Lower leg skin (tissue), 4 donors: ENCODE results near the gene NETO2. TPM values are rescaled to one million over a fixed set of nuclear protein-coding genes. Genes with fewer than 3 reads are reported as not detected.
"Not testable (repeated sequence)": the region's sequence is repeated elsewhere in the genome, so short reads cannot be mapped to it uniquely, and the experiment has no call there.

Experiments
- DNase-seq, 2 donors: peaks; one replicate each; pipeline ENCODE4 v3.0.0-alpha.2; 2019; ENCODE audit warnings: low spot score in 2 of 2
- H3K4me3 ChIP-seq: fragments of 200-600 bp; sonication (generic); 2 replicates; pipeline ENCODE4 v1.5.1; 2017; ENCODE audit warnings: mild to moderate bottlenecking, low read depth; ENCODE audit not compliant: poor library complexity, severe bottlenecking
- POLR2A ChIP-seq, 2 donors: fragments of 450-650 bp; IDR thresholded peaks; one replicate each; pipeline ENCODE4 v1.6.1; 2016 to 2017; ENCODE audit warnings: antibody characterized with exemption in 2 of 2, mild to moderate bottlenecking in 1 of 2, moderate library complexity in 1 of 2
- WGBS, 2 donors: methylation state at CpG; one replicate each; pipeline ENCODE4 v1.1.5; 2018; 5-methylcytosine and 5-hydroxymethylcytosine counted together
- intact Hi-C: fragments of 100-400 bp; cut with DNase I; formaldehyde crosslinking; loops from one replicate; pipeline ENCODE4 v1.15.0; 2023; ENCODE audit warnings: low total_unique reads
- total RNA-seq, 4 donors: library from RNA; depleted of rRNA; stranded (reverse); fragments of >200 nt; gene quantifications; one replicate each; pipeline ENCODE4 v1.1.0, GENCODE V29; 2016
- TF ChIP-seq, protein P1 (sequence below), 3 donors: fragments of 450-650 bp; IDR thresholded peaks; one replicate each; pipeline ENCODE4 v1.5.1; 2016; ENCODE audit warnings: antibody characterized with exemption in 3 of 3, mild to moderate bottlenecking in 3 of 3, moderate library complexity in 2 of 3

Gene NETO2
- total RNA-seq, 4 donors from 2014 or later = 0.37 to 2.2 (median 1.1) TPM; not detected in 1

DNA sequence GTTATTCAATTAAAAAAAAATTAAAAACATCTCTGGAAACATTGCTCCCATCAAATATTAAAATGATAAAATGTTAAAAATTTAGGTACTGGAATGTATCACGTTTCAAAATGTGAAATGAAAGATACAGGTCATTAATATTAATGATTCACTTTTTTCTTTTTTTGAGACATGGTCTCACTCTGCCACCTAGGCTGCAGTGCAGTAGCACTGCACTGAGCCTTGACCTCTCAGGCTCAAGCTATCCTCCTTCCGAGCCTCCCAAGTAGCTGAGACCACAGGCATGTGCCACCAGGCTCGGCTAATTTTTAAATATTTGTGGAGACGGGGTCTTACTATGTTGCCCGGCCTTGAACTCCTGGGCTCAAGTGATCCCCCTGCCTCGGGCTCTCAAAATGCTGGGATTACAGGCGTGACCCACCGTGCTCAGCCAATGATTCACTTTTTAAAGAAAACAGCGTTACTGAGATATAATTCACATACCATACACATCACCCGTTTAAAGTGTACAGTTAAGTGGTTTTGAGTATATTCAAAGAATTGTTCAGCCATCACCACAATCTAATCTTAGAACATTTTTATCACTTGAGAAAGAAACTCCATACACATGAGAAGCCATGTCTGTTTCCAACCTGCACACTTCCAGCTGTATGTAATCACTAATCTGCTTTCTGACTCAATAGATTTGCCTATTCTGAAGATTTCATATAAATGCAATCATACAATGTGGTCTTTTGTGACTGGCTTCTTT is 19.1 kb upstream of the NETO2 start:
- TF ChIP-seq, protein P1, sequence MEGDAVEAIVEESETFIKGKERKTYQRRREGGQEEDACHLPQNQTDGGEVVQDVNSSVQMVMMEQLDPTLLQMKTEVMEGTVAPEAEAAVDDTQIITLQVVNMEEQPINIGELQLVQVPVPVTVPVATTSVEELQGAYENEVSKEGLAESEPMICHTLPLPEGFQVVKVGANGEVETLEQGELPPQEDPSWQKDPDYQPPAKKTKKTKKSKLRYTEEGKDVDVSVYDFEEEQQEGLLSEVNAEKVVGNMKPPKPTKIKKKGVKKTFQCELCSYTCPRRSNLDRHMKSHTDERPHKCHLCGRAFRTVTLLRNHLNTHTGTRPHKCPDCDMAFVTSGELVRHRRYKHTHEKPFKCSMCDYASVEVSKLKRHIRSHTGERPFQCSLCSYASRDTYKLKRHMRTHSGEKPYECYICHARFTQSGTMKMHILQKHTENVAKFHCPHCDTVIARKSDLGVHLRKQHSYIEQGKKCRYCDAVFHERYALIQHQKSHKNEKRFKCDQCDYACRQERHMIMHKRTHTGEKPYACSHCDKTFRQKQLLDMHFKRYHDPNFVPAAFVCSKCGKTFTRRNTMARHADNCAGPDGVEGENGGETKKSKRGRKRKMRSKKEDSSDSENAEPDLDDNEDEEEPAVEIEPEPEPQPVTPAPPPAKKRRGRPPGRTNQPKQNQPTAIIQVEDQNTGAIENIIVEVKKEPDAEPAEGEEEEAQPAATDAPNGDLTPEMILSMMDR (IDR thresholded peaks at IDR 0.05) = no peak
- no peak for TF ChIP-seq POLR2A (IDR thresholded peaks at IDR 0.05)
- whole genome bisulfite sequencing, 2 donors = 91 to 93% methylated on average over 10 of the region's 10 CpGs
- no peak for DNase-seq
- intact Hi-C loops = no loop called here
- H3K4me3 ChIP-seq = no peak overlapping the region

DNA sequence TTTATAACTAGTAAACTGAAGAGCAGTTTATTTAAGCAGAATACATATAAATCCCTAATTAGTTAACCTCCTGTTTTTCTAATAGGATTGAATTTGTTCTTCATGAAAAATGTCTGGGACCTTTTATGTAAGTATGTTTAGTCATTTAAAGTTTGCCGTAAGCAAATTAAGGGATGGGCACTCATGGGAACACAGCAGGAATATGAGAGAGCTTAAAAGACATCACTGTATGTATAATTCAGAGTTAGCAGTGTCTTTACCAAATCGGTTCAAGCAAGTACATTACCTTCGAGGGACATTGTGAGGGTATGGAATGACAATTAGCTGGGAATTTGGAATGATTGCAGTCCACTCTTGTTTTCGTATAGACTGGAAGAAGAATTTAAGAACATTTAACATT is 17.7 kb upstream of the NETO2 start:
- H3K4me3 ChIP-seq = no peak overlapping the region
- WGBS, 2 donors = 88 to 96% methylated on average over 4 of the region's 4 CpGs
- TF ChIP-seq, protein P1 (IDR thresholded peaks at IDR 0.05) = no peak
- TF ChIP-seq POLR2A (IDR thresholded peaks at IDR 0.05) = no peak
- no peak for DNase-seq
- intact Hi-C loops = no loop called here

DNA sequence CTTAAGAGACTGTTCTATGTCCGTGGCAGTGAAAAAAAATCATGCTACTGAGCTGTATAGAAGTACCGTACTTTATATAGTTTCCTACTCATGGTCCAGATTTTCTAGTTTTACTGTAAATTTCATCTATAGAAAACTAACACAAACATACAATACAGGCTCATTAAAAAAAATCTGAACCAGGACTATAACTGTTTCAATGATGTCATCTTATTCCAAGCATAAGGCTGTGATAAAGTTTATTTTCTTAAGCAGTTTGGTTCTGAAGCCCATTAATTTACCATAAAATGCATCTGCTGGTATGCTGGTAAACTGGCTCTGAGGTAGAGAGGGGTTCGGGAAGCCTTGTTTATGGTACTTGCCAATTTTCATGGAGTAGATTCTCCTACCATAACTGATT is 16.7 kb upstream of the NETO2 start:
- no peak for DNase-seq
- WGBS, 2 donors = 92 to 93% methylated on average over 3 of the region's 3 CpGs
- H3K4me3 ChIP-seq = no peak overlapping the region
- intact Hi-C loops = no loop called here
- TF ChIP-seq, protein P1 (IDR thresholded peaks at IDR 0.05) = no peak
- TF ChIP-seq POLR2A (IDR thresholded peaks at IDR 0.05) = no peak

DNA sequence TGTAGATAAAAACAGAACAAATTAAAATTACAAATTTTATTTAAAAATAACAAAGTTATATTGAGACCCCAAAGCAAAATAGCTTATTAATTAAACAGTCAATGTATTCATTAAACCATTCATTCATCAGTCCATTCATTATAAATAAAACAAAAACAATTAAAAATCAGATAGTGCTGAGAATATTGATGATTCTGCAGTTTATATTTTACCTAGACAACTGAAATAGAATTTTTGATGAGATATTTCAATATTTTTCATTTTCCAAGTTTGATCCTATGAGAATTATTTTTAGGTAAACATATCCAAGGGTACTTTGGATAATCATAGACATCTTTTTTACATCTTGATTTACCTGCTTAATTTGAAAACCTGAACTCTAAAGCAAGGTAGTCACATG is 15.2 kb upstream of the NETO2 start:
- intact Hi-C loops = no loop called here
- H3K4me3 ChIP-seq = no peak overlapping the region
- TF ChIP-seq, protein P1 (IDR thresholded peaks at IDR 0.05) = no peak
- TF ChIP-seq POLR2A (IDR thresholded peaks at IDR 0.05) = no peak
- DNase-seq = no peak

DNA sequence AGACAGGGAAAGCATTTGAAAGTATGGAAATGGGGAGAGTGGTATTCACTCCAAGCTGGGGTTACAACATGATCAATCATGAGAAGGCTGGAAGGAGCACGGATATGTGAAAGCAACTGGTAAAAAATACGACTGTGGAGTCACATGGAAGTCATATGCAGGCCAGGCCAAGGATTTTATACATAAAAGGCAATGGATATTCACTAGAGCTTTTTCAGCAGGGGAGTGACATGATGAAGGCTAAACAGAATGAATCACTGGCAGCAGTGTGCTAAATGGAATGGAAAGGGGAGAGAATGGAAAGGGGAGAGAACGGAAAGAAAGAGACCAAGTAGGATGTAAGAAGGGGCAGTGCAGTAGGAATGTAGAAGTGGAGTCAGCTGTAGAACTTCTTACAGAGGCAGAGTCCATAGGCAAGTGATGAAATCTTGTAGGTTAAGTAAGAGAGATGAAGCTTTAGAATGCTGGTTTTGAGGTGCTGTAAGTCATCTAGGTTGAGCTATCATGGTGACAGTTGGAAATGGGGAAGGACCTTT is 13.0 kb upstream of the NETO2 start:
- no peak for TF ChIP-seq POLR2A (IDR thresholded peaks at IDR 0.05)
- TF ChIP-seq, protein P1 (IDR thresholded peaks at IDR 0.05) = no peak
- intact Hi-C loops = no loop called here
- DNase-seq = no peak
- WGBS, 2 donors = 75 to 82% methylated on average over 3 of the region's 3 CpGs
- H3K4me3 ChIP-seq = no peak overlapping the region

DNA sequence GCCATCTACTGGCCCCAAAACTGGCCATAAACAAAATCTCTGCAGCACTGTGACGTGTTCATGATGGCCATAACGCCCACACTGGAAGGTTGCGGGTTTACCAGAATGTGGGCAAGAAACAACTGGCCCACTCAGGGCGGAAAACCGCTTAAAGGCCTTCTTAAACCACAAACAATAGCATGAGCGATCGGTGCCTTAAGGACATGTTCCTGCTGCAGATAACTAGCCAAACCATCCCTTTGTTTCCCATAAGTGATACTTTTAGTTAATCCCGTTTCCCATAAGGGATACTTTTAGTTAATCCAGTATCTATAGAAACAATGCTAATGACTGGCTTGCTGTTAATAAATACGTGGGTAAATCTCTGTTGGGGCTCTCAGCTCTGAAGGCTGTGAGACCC is 8.8 kb upstream of the NETO2 start:
- intact Hi-C loops, H3K4me3 ChIP-seq, DNase-seq: not testable (repeated sequence)
- WGBS, 2 donors = 96 to 98% methylated on average over 9 of the region's 9 CpGs
